Loucy (cell line): Measurements from ENCODE around the gene IGSF23.
"Not testable (repeated sequence)": the region's sequence is repeated elsewhere in the genome, so short reads cannot be mapped to it uniquely, and the experiment has no call there.

Experiments
- H2AFZ ChIP-seq: fragments of 200-600 bp; sonication (generic); 2 replicates; pipeline ENCODE4 v1.6.0; 2016; ENCODE audit warnings: antibody characterized with exemption, mild to moderate bottlenecking, low read length, moderate library complexity
- H3F3A ChIP-seq: fragments of 200-600 bp; 2 replicates; pipeline ENCODE4 v1.6.0; 2016; ENCODE audit warnings: antibody characterized with exemption, low read depth, mild to moderate bottlenecking
- H3K27me3 ChIP-seq: fragments of 200-600 bp; sonication (generic); 2 replicates; pipeline ENCODE4 v1.6.1; 2014; ENCODE audit warnings: low read length, mild to moderate bottlenecking; ENCODE audit not compliant: insufficient read depth, poor library complexity, severe bottlenecking
- H3K36me3 ChIP-seq: fragments of 200-600 bp; sonication (generic); 2 replicates; pipeline ENCODE4 v1.6.1; 2016; ENCODE audit warnings: low read length; ENCODE audit not compliant: insufficient read depth
- H3K4me1 ChIP-seq: fragments of 200-600 bp; sonication (generic); 2 replicates; pipeline ENCODE4 v1.5.1; 2014; ENCODE audit warnings: low read length, mild to moderate bottlenecking; ENCODE audit not compliant: insufficient read depth, poor library complexity, severe bottlenecking
- H3K4me2 ChIP-seq: fragments of 200-600 bp; sonication (generic); 2 replicates; pipeline ENCODE4 v1.6.0; 2014; ENCODE audit warnings: antibody characterized with exemption, low read length, low read depth, mild to moderate bottlenecking; ENCODE audit not compliant: poor library complexity, severe bottlenecking
- H3K4me3 ChIP-seq: fragments of 200-600 bp; sonication (generic); 2 replicates; pipeline ENCODE4 v1.5.1; 2014; ENCODE audit warnings: low read length, mild to moderate bottlenecking, mixed read lengths; ENCODE audit not compliant: poor library complexity, severe bottlenecking
- H3K79me2 ChIP-seq: fragments of 200-600 bp; sonication (generic); 2 replicates; pipeline ENCODE4 v1.6.1; 2014; ENCODE audit warnings: low read length; ENCODE audit not compliant: insufficient read depth
- H3K9ac ChIP-seq: fragments of 200-600 bp; sonication (generic); 2 replicates; pipeline ENCODE4 v1.6.0; 2014; ENCODE audit warnings: mild to moderate bottlenecking, low read depth, low read length, moderate library complexity; ENCODE audit not compliant: poor library complexity, severe bottlenecking
- H3K9me2 ChIP-seq: fragments of 200-600 bp; sonication (generic); replicated peaks from 2 replicates; pipeline ENCODE4 v1.6.1; 2016; ENCODE audit warnings: low read depth, low read length, mixed read lengths
- H3K9me3 ChIP-seq: fragments of 200-600 bp; sonication (generic); 2 replicates; pipeline ENCODE4 v1.6.1; 2014; ENCODE audit warnings: mild to moderate bottlenecking, antibody characterized with exemption, low read length, low read depth; ENCODE audit not compliant: insufficient read depth
- H4K20me1 ChIP-seq: fragments of 200-600 bp; sonication (generic); 2 replicates; pipeline ENCODE4 v1.6.0; 2014; ENCODE audit warnings: antibody characterized with exemption, low read length, mild to moderate bottlenecking; ENCODE audit not compliant: insufficient read depth, poor library complexity, severe bottlenecking
- CTCF ChIP-seq: fragments of 200-600 bp; sonication (generic); conservative IDR thresholded peaks from 2 replicates; pipeline ENCODE4 v1.5.1; 2014; ENCODE audit warnings: mild to moderate bottlenecking, antibody characterized with exemption, low read length
- EZH2phosphoT487 ChIP-seq: fragments of 200-600 bp; IDR thresholded peaks from 2 replicates; pipeline ENCODE4 v1.6.1; 2018; ENCODE audit warnings: antibody characterized with exemption, mild to moderate bottlenecking, moderate library complexity, borderline replicate concordance

The IGSF23 gene

GRCh38 chr19:44587963-44588770, 25.2 kb upstream of the IGSF23 start:
- Histone ChIP-seq H3K36me3 (no peaks in the 10 kb centered on the region), H3F3A (no peaks in the 10 kb centered on the region), H3K4me3 (no peak overlapping the region), H3K4me2 (no peak overlapping the region), H3K9me3 (peaks cover 3% of the 10 kb centered on the region; the same call in 1 of the 2 replicates), H3K9me2 (no peaks in the 10 kb centered on the region), H4K20me1 (no peaks in the 10 kb centered on the region), H3K9ac (no peak overlapping the region), H3K4me1 (no peaks in the 10 kb centered on the region), H2AFZ (no peak overlapping the region), H3K27me3 (no peaks in the 10 kb centered on the region), H3K79me2 (no peaks in the 10 kb centered on the region)
- TF ChIP-seq CTCF = no peak
- TF ChIP-seq EZH2phosphoT487 = no peak

GRCh38 chr19:44588771-44589112, 24.6 kb upstream of the IGSF23 start:
- Histone ChIP-seq H3K4me3 (no peak overlapping the region), H3K4me2 (no peak overlapping the region), H3F3A (no peaks in the 10 kb centered on the region), H3K9me3 (peaks cover 3% of the 10 kb centered on the region; the same call in 1 of the 2 replicates), H3K9ac (no peak overlapping the region), H3K4me1 (no peaks in the 10 kb centered on the region), H2AFZ (no peak overlapping the region), H4K20me1 (no peaks in the 10 kb centered on the region), H3K36me3 (no peaks in the 10 kb centered on the region), H3K9me2 (no peaks in the 10 kb centered on the region), H3K79me2 (no peaks in the 10 kb centered on the region), H3K27me3 (no peaks in the 10 kb centered on the region)
- TF ChIP-seq CTCF (no peak), EZH2phosphoT487 (no peak)

- no peaks in the 10 kb centered on the region for H3K27me3 ChIP-seq
- H2AFZ ChIP-seq = no peak overlapping the region
Measured at GRCh38 chr19:44590245-44591059, 22.9 kb upstream of the IGSF23 start.

GRCh38 chr19:44591340-44591993, 21.9 kb upstream of the IGSF23 start:
- not testable (repeated sequence) for H4K20me1 ChIP-seq, H3K9ac ChIP-seq, H3K4me3 ChIP-seq, H2AFZ ChIP-seq, H3K4me2 ChIP-seq, H3K9me3 ChIP-seq, H3K4me1 ChIP-seq, H3K27me3 ChIP-seq, H3K9me2 ChIP-seq, H3F3A ChIP-seq, H3K79me2 ChIP-seq, H3K36me3 ChIP-seq

More at GRCh38 chr19:44590245-44591059, 22.9 kb upstream of the IGSF23 start:
- Histone ChIP-seq H3K36me3 (no peaks in the 10 kb centered on the region), H3K79me2 (no peaks in the 10 kb centered on the region), H4K20me1 (no peaks in the 10 kb centered on the region), H3K4me2 (no peak overlapping the region), H3K9me3 (peaks cover 3% of the 10 kb centered on the region; the same call in 1 of the 2 replicates), H3K9ac (no peak overlapping the region), H3K9me2 (no peaks in the 10 kb centered on the region), H3K4me3 (no peak overlapping the region), H3K4me1 (no peaks in the 10 kb centered on the region), H3F3A (no peaks in the 10 kb centered on the region)
- TF ChIP-seq EZH2phosphoT487 (no peak), CTCF (no peak)
